Parathyroid adenoma (tissue), 2 donors: ENCODE data around the gene FBLN7.

Experiments used
- H2AFZ ChIP-seq: fragments of 300-600 bp; sonication (generic); one replicate; pipeline ENCODE4 v1.7.0; 2017; ENCODE audit warnings: antibody characterized with exemption, mild to moderate bottlenecking
- H3K27ac ChIP-seq: fragments of 300-600 bp; sonication (generic); one replicate; pipeline ENCODE4 v1.7.0; 2017
- H3K27me3 ChIP-seq: fragments of 300-600 bp; sonication (generic); one replicate; pipeline ENCODE4 v1.7.0; 2017; ENCODE audit warnings: low read length; ENCODE audit not compliant: control insufficient read depth, insufficient read depth
- H3K36me3 ChIP-seq: fragments of 300-600 bp; sonication (generic); one replicate; pipeline ENCODE4 v1.7.0; 2017; ENCODE audit warnings: low read length; ENCODE audit not compliant: control insufficient read depth, insufficient read depth
- H3K4me1 ChIP-seq: fragments of 300-600 bp; sonication (generic); one replicate; pipeline ENCODE4 v1.7.0; 2017; ENCODE audit warnings: control low read depth
- H3K4me2 ChIP-seq: fragments of 300-600 bp; sonication (generic); one replicate; pipeline ENCODE4 v1.7.0; 2017; ENCODE audit warnings: low read length
- H3K4me3 ChIP-seq: fragments of 300-600 bp; sonication (generic); one replicate; pipeline ENCODE4 v1.7.0; 2017; ENCODE audit warnings: low read depth, low read length
- H3K79me2 ChIP-seq: fragments of 300-600 bp; sonication (generic); one replicate; pipeline ENCODE4 v1.7.0; 2017; ENCODE audit warnings: control low read depth
- H3K9ac ChIP-seq: fragments of 300-600 bp; sonication (generic); one replicate; pipeline ENCODE4 v1.7.0; 2017; ENCODE audit warnings: mild to moderate bottlenecking
- H3K9me3 ChIP-seq: fragments of 300-600 bp; sonication (generic); one replicate; pipeline ENCODE4 v1.7.0; 2017; ENCODE audit warnings: low read length; ENCODE audit not compliant: control insufficient read depth
- CTCF ChIP-seq: fragments of 300-600 bp; sonication (generic); IDR thresholded peaks from one replicate; pipeline ENCODE4 v1.7.0; 2017; ENCODE audit warnings: antibody characterized with exemption, mild to moderate bottlenecking
- donor health status: primary hyperparathyroidism.

The FBLN7 gene

GRCh38 chr2:112118148-112118547 lies 20.0 kb upstream of the FBLN7 start:
- TF ChIP-seq CTCF, result no peak
- H3K36me3 ChIP-seq, result no peaks in the 10 kb centered on the region
- no peak overlapping the region for H2AFZ ChIP-seq
- H3K9ac ChIP-seq, result no peak overlapping the region
- H3K27ac ChIP-seq, result no peak overlapping the region
- no peaks in the 10 kb centered on the region for H3K27me3 ChIP-seq
- H3K79me2 ChIP-seq, result no peaks in the 10 kb centered on the region
- no peak overlapping the region for H3K4me2 ChIP-seq
- H3K4me1 ChIP-seq, result no peaks in the 10 kb centered on the region
- H3K9me3 ChIP-seq, result no peaks in the 10 kb centered on the region
- no peak overlapping the region for H3K4me3 ChIP-seq

- no peaks in the 10 kb centered on the region for H3K27me3 ChIP-seq
- H2AFZ ChIP-seq, result no peak overlapping the region
- H3K27ac ChIP-seq, result no peak overlapping the region
- no peaks in the 10 kb centered on the region for H3K79me2 ChIP-seq
- no peaks in the 10 kb centered on the region for H3K4me1 ChIP-seq
- peak; percentile 68 for TF ChIP-seq CTCF
- H3K36me3 ChIP-seq, result no peaks in the 10 kb centered on the region
- no peak overlapping the region for H3K4me3 ChIP-seq
- H3K9ac ChIP-seq, result no peak overlapping the region
- no peak overlapping the region for H3K4me2 ChIP-seq
- H3K9me3 ChIP-seq, result no peaks in the 10 kb centered on the region
Observed at GRCh38 chr2:112121682-112122254, 16.4 kb upstream of the FBLN7 start.

GRCh38 chr2:112129060-112129459 lies 9.1 kb upstream of the FBLN7 start:
- Histone ChIP-seq H3K36me3 (no peaks in the 10 kb centered on the region), H3K4me2 (no peak overlapping the region), H3K4me3 (no peak overlapping the region), H2AFZ (no peak overlapping the region), H3K9me3 (no peaks in the 10 kb centered on the region), H3K79me2 (no peaks in the 10 kb centered on the region), H3K27ac (no peak overlapping the region), H3K27me3 (no peaks in the 10 kb centered on the region), H3K4me1 (no peaks in the 10 kb centered on the region), H3K9ac (no peak overlapping the region)
- TF ChIP-seq CTCF, result no peak

GRCh38 chr2:112133344-112133743 lies 4.8 kb upstream of the FBLN7 start:
- H3K27me3 ChIP-seq, result no peaks in the 10 kb centered on the region
- no peak for TF ChIP-seq CTCF
- H3K4me3 ChIP-seq, result no peak overlapping the region
- no peaks in the 10 kb centered on the region for H3K36me3 ChIP-seq
- no peaks in the 10 kb centered on the region for H3K79me2 ChIP-seq
- no peak overlapping the region for H3K27ac ChIP-seq
- H2AFZ ChIP-seq, result no peak overlapping the region
- H3K4me1 ChIP-seq, result peaks cover 7% of the 10 kb centered on the region
- H3K9me3 ChIP-seq, result no peaks in the 10 kb centered on the region
- no peak overlapping the region for H3K4me2 ChIP-seq
- H3K9ac ChIP-seq, result no peak overlapping the region

- Histone ChIP-seq H3K27me3 (no peaks in the 10 kb centered on the region), H2AFZ (no peak overlapping the region), H3K36me3 (no peaks in the 10 kb centered on the region), H3K4me2 (no peak overlapping the region), H3K79me2 (no peaks in the 10 kb centered on the region), H3K4me3 (no peak overlapping the region), H3K27ac (no peak overlapping the region), H3K9me3 (no peaks in the 10 kb centered on the region), H3K4me1 (peaks cover 7% of the 10 kb centered on the region), H3K9ac (no peak overlapping the region)
- no peak for TF ChIP-seq CTCF
Observed at GRCh38 chr2:112134120-112134519, 4.1 kb upstream of the FBLN7 start.
